Vagina (tissue), 2 donors: ENCODE results near the gene C12orf60. TPM values are rescaled to one million over a fixed set of nuclear protein-coding genes. Genes with fewer than 3 reads are reported as not detected.

Source experiments
- DNase-seq, 2 donors: peaks; one replicate each; pipeline ENCODE4 v3.0.0-alpha.2; 2017; ENCODE audit errors: extremely low spot score in 2 of 2
- H3K27ac ChIP-seq: fragments of 200-600 bp; sonication (generic); one replicate; pipeline ENCODE4 v1.5.1; 2019
- H3K27me3 ChIP-seq: fragments of 200-600 bp; sonication (generic); one replicate; pipeline ENCODE4 v1.5.1; 2019
- H3K36me3 ChIP-seq, 2 donors: fragments of 200-600 bp; sonication (generic); one replicate each; pipeline ENCODE4 v1.5.1; 2017 to 2019
- H3K4me1 ChIP-seq: fragments of 200-600 bp; sonication (generic); one replicate; pipeline ENCODE4 v1.5.1; 2019
- H3K4me3 ChIP-seq, 2 donors: fragments of 200-600 bp; sonication (generic); 1 replicate in 1 of 2; 2 replicates in 1 of 2; pipeline ENCODE4 v1.5.1; 2016 to 2019
- H3K9me3 ChIP-seq: fragments of 200-600 bp; sonication (generic); one replicate; pipeline ENCODE4 v1.5.1; 2019
- CTCF ChIP-seq, 3 experiments: fragments of 450-650 bp in 2 of 3; fragments of 200-600 bp in 1 of 3; sonication (generic) in 1 of 3; IDR thresholded peaks; one replicate each; pipeline ENCODE4 v1.5.1; 2017 to 2019; ENCODE audit warnings: antibody characterized with exemption in 3 of 3, mild to moderate bottlenecking in 2 of 3, moderate library complexity in 2 of 3
- POLR2A ChIP-seq, 2 donors: fragments of 450-650 bp; IDR thresholded peaks; one replicate each; pipeline ENCODE4 v1.6.1; 2017; ENCODE audit warnings: antibody characterized with exemption in 2 of 2, mild to moderate bottlenecking in 2 of 2, moderate library complexity in 2 of 2
- POLR2AphosphoS5 ChIP-seq, 2 donors: sonication (generic); formaldehyde crosslinking; IDR thresholded peaks; one replicate each; pipeline ENCODE4 v1.9.0; 2017; ENCODE audit warnings: antibody characterized with exemption in 2 of 2, mild to moderate bottlenecking in 2 of 2, low read depth in 1 of 2; ENCODE audit not compliant: insufficient read depth in 1 of 2
- intact Hi-C: fragments of 100-400 bp; cut with DNase I; formaldehyde crosslinking; loops from one replicate; pipeline ENCODE4 v1.15.1; 2023
- total RNA-seq: library from RNA; depleted of rRNA; stranded (reverse); fragments of >200 nt; gene quantifications from one replicate; pipeline ENCODE4 v1.2.3, GENCODE V29; 2016

The C12orf60 gene
- total RNA-seq, 1 donor from 2014 or later = 0.74 TPM

GRCh38 chr12:14784471-14784870 lies 19.0 kb upstream of the C12orf60 start:
- H3K4me1 ChIP-seq = no peaks in the 10 kb centered on the region
- no peak overlapping the region for H3K27ac ChIP-seq
- no peaks in the 10 kb centered on the region for H3K9me3 ChIP-seq
- no peak for DNase-seq
- H3K27me3 ChIP-seq = no peaks in the 10 kb centered on the region
- no peak overlapping the region for H3K4me3 ChIP-seq
- intact Hi-C loops = no loop called here
- no peak for TF ChIP-seq CTCF (IDR thresholded peaks at IDR 0.05)
- TF ChIP-seq POLR2A (IDR thresholded peaks at IDR 0.05) = no peak
- TF ChIP-seq POLR2AphosphoS5 (IDR thresholded peaks at IDR 0.05; ENCODE audit: insufficient read depth in 1 of 2, low read depth in 1 of 2) = no peak
- peaks cover 6 to 35% of the 10 kb centered on the region in 2 donors for H3K36me3 ChIP-seq

DNA sequence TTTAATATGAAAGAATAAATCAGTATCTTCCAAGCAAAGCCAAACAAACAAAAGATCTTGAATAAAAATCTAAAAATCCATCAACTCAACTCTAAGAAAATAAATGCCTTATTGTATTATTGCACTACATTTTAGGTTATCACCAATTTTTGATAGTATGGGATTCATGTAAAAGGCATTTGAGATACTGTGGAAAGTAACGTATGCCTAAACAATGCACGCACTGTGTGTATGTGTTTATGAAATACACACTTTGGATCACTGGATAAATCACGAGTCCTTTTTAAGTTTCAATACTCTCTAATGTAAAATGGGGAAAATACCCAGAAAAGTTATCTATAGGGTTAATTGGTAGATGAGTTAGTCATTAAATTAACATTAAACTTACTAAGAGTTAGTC lies 17.9 kb upstream of the C12orf60 start:
- Histone ChIP-seq H3K36me3 (peaks cover 6 to 46% of the 10 kb centered on the region in 2 donors), H3K9me3 (no peaks in the 10 kb centered on the region), H3K27me3 (no peaks in the 10 kb centered on the region), H3K4me3 (no peak overlapping the region), H3K27ac (no peak overlapping the region), H3K4me1 (no peaks in the 10 kb centered on the region)
- intact Hi-C loops = no loop called here
- no peak for DNase-seq
- TF ChIP-seq CTCF (IDR thresholded peaks at IDR 0.05) = no peak
- TF ChIP-seq POLR2A (IDR thresholded peaks at IDR 0.05) = no peak
- TF ChIP-seq POLR2AphosphoS5 (IDR thresholded peaks at IDR 0.05; ENCODE audit: insufficient read depth in 1 of 2, low read depth in 1 of 2) = no peak

- H3K36me3 ChIP-seq = peaks cover 4 to 88% of the 10 kb centered on the region in 2 donors
- intact Hi-C loops = no loop called here
- H3K27ac ChIP-seq = no peak overlapping the region
Measured at GRCh38 chr12:14795028-14795448, 8.4 kb upstream of the C12orf60 start.

GRCh38 chr12:14802247-14802646 lies 1.2 kb upstream of the C12orf60 start:
- peaks cover 13% of the 10 kb centered on the region for H3K4me1 ChIP-seq
- no peaks in the 10 kb centered on the region for H3K27me3 ChIP-seq
- DNase-seq = no peak
- H3K9me3 ChIP-seq = no peaks in the 10 kb centered on the region
- peak overlapping the region; percentile 91 for H3K27ac ChIP-seq
- H3K36me3 ChIP-seq = peaks cover 0 to 23% of the 10 kb centered on the region in 2 donors
- H3K4me3 ChIP-seq = peak overlapping the region; percentile 85 to 97
- intact Hi-C loops = no loop called here
- TF ChIP-seq POLR2A (IDR thresholded peaks at IDR 0.05) (no peak), POLR2AphosphoS5 (IDR thresholded peaks at IDR 0.05; ENCODE audit: insufficient read depth in 1 of 2, low read depth in 1 of 2) (no peak), CTCF (IDR thresholded peaks at IDR 0.05) (no peak)

More at GRCh38 chr12:14795028-14795448, 8.4 kb upstream of the C12orf60 start:
- no peak overlapping the region for H3K4me3 ChIP-seq
- no peak for DNase-seq
- no peaks in the 10 kb centered on the region for H3K9me3 ChIP-seq
- H3K27me3 ChIP-seq = no peaks in the 10 kb centered on the region
- TF ChIP-seq CTCF (IDR thresholded peaks at IDR 0.05) (no peak), POLR2A (IDR thresholded peaks at IDR 0.05) (no peak), POLR2AphosphoS5 (IDR thresholded peaks at IDR 0.05; ENCODE audit: insufficient read depth in 1 of 2, low read depth in 1 of 2) (no peak)
- H3K4me1 ChIP-seq = no peaks in the 10 kb centered on the region

DNA sequence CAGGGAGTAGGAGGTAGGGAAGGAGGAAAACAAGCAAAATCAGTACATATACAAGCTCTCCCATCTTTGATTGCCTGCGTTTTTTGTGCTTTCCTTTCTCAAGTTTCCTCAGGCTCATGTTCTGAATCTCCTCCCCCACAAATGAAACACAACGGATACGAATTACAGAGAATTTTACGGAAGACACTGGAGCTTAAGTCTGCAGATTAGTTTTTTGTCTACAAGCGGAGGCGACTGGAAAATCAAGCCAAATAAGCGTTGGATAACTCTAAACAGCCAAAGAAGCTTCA lies 804 bp upstream of the C12orf60 start:
- intact Hi-C loops = no loop called here
- Histone ChIP-seq H3K4me3 (peak overlapping the region; percentile 85 to 97), H3K4me1 (peaks cover 13% of the 10 kb centered on the region), H3K27ac (peak overlapping the region; percentile 91), H3K36me3 (peaks cover 0 to 19% of the 10 kb centered on the region in 2 donors), H3K9me3 (no peaks in the 10 kb centered on the region), H3K27me3 (no peaks in the 10 kb centered on the region)
- TF ChIP-seq POLR2AphosphoS5 (IDR thresholded peaks at IDR 0.05; ENCODE audit: insufficient read depth in 1 of 2, low read depth in 1 of 2) = no peak
- no peak for TF ChIP-seq CTCF (IDR thresholded peaks at IDR 0.05)
- no peak for TF ChIP-seq POLR2A (IDR thresholded peaks at IDR 0.05)
- DNase-seq = no peak
